Measurements from ENCODE around the gene CMTM6.
"Not testable (repeated sequence)": the region's sequence is repeated elsewhere in the genome, so short reads cannot be mapped to it uniquely, and the experiment has no call there.

CMTM6 gene

DNA sequence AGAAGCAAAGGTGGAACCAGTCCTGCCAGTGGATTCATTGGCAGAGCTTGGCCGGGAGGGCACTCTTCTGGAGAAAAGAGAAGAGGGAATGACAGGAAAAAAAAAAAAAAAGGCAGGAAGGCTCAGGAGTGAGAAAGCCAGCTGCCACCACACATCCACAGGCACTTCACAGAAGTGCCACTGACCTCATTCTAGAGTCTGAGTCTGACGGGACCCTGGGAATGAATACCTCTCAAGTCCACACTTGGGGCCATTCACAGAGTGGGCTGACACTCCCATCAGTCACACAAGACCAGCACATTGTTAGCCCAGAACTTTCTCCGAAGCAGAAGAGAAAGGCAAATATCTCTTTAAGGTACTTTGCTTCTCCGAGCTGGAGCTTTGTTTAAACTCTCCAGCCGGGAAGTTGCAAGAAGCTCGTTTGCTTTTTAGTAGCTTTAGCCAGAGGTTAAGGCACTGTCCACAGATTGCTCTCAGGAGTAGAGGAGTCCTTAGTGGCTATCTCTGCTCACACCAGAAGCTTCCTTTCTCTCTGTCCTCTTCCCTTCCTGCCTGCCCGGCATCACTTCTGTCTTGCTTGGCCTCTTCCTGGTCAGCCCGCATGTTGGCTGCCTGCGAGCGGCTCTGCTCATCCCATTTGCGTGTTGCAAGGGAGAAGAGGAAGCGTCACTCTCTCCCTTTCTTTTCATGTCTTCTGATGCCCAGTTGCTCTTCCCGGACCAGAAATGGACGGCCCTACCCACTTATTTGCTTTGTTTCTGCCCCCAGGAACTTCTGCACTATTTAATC is 53.8 kb downstream of the CMTM6 start:
- no peak for DNase-seq (ENCODE audit: low read depth, low spot score)

DNA sequence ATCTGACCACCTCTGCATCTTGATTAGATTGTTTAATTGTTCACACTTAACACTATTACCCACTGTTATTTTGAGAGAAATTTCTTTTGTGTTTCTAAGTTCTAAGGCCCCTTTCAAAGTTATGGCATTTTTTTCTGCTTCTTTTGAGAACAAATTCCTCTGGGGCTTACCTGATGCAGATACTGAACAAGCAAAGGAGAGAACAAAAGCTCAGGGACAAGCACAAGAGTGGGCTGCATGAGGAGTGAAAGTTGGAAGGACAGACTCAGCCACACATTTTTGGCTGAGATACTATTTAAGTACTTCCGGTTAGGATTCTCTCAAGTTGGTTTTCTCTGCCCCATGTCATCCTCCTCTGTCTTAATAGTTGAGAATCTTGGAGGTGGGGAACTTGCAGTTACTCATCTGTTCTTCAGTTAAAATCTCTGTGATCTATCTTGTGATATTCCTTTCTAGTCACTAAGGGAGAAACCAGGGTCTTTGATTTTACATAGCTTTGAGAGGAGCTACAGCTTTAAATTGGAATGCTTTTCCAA is 54.7 kb downstream of the CMTM6 start:
- DNase-seq (ENCODE audit: low read depth, low spot score): no peak

DNA sequence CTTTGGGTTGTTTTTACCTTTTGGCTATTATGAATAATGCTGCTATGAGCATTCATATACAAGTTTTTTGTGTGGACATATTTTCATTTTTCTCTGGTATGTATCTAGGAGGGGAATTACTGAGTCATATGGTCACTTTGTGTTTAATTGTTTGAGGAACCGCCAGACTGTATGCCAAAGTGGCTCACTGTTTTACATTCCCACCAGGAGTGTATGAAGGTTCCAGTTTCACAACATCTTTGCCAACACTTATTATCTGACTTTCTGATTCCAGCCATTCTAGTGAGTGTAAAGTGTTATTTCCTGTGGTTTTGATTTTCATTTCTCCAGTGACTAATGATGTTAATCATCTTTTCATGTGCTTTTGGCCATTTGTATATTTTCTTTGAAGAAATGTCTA is 59.2 kb downstream of the CMTM6 start:
- DNase-seq (ENCODE audit: low read depth, low spot score): peak; percentile 77

DNA sequence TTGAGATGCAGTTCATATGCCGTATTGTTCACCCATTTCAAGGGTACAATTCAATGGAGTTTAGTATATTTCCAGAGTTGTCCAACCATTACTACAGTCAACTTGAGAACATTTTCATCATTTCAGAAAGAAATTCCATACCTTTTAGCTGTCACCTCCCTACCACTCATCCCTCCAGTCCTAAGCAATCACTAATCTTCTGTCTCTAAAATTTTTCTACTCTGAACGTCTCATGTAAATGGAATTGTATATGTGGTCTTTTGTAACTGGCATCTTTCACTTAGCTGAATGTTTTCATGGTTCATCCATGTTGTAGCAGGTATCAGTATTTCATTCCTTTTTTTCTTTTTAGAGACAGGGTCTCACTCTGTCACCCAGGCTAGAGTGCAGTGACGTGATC is 59.9 kb downstream of the CMTM6 start:
- DNase-seq (ENCODE audit: low read depth, low spot score): no peak

DNA sequence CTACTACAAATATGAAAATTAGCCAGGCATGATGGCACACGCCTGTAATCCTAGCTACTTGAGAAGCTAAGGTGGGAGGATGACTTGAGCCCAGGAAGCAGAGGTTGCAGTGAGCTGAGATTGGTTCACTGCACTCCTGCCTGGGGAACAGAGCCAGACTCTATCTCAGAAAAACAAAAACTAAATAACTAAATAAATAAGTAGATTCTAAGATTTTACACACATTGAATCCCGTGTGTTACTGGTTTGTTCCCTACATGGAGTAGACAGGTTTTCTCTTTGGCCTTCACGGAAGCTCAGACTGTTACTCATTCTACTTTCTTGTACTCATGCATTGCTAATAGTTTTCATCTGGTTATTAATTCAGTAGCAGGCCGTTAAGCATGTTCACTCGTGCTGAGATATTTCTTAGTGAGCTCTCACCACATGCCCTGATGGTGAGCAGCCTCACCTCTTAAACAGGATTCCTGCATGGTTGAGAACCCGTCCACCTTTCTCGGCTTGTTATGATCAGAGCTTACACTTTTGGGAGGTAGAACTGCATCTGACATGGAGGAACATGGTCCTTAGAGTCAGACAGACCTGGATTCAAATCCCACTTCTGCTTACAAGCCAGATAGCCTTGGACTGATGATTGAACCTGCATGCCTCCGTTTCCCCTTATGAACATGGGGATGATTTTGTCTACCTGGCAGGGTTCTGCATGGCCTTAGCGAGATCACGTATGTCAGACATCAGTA is 61.9 kb downstream of the CMTM6 start:
- DNase-seq (ENCODE audit: low read depth, low spot score): peak; percentile 44

DNA sequence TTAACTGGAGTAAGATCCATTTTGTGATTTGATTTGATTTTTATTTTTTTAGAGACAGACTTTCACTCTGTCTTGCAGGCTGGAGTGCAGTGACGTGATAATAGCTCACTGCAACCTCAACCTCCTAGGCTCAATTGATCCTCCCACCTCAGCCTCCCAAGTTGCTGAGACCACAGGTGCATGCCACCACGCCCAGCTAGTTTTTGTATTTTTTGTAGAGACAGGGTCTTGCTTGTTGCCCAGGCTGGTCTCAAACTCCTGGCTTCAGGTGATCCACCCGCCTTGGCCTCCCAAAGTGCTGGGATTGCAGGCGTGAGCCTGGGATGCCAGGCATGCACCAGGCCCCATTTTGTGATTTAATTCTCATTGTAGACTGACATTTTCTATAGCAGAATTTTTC is 63.2 kb downstream of the CMTM6 start:
- not testable (repeated sequence) for DNase-seq (ENCODE audit: low read depth, low spot score)

DNA sequence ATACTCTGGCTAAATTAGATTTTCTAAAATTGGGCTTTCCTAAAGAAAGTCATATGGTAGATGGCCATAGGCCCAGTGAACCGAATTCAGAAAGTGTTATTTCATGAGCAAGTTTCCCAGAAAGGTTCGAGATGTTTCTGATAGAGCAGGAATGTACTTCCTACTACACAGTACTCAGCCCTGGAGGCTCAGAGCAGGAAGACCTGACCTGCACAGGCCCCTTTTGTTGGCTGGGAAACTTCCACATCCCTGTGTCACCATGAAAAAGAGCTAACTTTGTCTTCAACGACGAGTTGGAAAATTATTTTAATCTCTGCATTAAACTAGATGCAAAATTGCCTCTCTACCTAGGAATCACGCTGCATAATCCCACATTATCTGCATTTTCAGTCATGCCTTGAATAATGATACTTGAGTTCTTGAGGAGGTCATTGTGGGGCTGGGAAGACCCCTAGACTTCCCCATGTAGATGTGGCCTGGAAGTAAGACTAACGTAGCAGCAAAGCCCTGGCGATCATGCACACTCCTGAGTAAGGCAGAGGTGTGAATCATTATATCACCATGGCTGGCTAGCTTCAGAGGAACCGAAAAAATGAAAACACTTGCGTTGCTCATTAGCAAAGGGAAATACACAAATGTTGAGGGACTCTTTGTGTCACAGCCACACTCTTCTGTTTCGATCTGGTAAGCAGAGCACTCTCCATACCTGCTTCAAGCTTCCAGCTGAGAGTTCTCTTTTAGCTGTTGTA is 63.9 kb downstream of the CMTM6 start:
- DNase-seq (ENCODE audit: low read depth, low spot score): peak; percentile 15

DNA sequence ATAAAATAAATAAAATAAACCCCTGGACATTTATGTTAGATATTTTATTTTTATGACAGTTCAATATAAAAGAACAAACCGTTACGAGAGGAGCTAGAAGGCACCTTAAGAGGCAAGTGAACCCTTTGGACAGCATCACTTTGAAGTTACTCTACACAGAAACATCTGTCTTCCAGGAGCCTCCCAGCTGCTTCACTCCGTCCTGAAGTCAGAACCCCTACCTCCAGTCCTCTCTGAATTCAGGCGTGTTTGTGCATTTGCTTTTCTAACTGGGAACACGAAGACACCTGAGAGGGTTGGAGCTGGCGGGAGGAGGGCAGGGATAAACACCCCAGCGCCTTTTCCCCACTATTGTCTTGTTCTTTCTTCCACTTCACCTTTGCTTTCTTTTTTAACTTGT is 64.8 kb downstream of the CMTM6 start:
- no peak for DNase-seq (ENCODE audit: low read depth, low spot score)

DNA sequence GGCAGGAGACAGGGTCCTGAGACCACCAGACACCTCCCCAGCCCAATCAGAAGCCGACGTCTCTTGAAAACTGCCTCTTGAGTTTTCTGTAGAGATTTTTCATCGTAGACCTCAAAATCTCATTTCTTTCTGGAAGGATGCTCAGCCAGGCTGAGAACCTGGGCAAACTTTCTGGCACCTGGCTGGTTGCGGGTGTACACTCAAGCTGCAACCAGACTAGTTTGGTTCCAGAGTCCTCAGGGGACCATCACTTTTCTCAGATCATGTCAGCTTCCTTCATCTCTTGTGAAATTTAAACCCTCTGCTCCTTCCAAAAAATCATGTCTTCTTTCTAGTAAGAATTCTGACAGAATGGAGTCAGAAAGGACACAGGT is 65.8 kb downstream of the CMTM6 start:
- no peak for DNase-seq (ENCODE audit: low read depth, low spot score)

DNA sequence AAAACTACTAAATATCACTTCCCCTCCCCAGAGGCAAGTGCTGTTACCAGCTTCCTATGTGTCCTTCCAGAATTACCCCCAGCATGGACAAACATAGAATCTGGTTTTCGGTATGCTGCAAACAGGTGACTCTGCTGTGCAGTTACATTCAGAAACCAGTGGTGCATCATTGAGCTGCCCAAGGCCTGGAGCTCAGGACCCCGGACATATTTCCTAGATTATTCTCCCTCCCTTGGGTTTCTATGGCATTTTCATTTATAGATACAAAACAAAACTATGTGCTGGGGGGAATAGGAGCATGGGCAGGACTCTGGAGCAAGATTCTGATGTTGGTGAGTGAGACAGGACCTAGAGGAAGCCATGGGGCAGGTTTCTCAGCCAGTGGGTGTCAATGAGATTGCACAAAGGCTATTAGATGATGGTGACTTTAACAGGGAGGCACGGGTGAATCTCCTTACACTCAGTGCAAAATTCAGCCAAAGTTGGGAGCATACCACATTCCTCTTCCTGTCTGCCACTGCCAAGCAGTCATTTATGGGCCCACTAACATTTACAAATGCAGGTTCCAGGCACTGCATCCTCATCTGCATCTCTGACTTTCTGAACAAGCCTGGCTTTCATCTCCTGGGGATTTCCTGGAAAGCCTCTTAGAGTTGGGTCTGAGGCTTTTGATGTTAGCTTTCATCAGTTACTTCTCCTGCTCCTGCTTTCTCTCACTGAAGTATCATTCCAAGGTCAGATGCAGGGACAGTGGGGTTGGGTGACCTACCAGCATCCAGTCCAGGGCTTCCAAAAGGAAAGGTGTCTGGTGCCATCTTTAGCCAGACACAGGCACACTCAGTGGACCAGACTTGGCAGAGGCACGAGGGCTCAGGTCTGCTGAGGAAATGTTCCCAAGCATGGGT is 66.5 kb downstream of the CMTM6 start:
- no peak for DNase-seq (ENCODE audit: low read depth, low spot score)

DNA sequence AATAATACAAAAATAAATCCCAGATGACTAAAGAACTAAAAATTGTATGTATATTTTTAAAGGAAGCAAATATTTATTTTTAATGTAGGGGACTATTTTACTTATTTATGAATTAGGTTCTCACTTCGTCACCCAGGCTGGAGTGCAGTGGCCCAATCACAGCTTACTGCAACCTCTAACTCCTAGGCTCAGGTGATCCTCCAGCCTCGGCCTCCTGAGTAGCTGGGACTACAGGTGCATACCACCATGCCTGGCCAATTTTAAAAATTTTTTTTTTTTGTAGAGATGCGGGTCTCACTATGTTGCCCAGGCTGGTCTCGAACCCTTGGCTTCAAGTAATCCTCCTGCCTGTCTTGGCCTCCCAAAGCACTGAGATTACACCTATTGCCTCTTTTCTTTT is 68.4 kb downstream of the CMTM6 start:
- DNase-seq (ENCODE audit: low read depth, low spot score): no peak

DNA sequence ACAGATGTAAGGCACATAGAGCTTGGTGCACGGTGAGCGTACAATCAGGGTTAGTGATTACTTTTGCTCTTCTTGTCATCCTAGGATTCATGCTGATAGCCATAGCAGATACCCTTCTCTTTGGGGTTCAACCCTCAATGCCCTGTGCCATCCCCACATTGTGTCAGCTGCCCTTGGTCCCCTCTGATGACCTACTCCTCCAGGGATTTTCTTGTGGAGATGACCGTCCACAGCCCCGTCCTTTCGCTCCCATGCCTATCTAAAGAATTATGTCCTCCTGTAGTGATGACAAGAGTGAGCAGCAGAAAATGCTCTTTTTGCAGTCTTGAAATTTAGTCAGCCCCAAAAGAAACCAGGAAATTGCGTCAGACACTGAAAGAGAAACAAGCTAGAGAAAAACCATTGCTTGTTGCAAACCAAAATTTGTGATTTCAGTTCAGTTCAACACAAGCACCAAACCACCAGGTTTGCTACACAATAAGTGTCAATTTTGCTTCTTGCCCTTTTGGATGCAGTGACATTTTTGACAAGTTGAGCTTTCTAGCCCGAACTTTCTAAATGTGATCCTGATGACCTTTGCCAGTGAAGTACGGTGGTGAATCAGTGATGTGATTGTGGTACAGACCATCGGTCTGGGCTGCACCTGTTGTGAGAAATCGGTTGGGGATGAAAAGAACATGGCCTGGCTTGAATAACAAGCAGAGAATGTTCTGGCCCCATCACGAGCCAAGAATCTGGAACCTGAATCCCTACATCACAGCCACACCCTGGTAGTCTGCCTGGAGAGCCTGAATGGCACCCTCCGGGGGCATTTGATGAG is 69.7 kb downstream of the CMTM6 start:
- DNase-seq (ENCODE audit: low read depth, low spot score): no peak

DNA sequence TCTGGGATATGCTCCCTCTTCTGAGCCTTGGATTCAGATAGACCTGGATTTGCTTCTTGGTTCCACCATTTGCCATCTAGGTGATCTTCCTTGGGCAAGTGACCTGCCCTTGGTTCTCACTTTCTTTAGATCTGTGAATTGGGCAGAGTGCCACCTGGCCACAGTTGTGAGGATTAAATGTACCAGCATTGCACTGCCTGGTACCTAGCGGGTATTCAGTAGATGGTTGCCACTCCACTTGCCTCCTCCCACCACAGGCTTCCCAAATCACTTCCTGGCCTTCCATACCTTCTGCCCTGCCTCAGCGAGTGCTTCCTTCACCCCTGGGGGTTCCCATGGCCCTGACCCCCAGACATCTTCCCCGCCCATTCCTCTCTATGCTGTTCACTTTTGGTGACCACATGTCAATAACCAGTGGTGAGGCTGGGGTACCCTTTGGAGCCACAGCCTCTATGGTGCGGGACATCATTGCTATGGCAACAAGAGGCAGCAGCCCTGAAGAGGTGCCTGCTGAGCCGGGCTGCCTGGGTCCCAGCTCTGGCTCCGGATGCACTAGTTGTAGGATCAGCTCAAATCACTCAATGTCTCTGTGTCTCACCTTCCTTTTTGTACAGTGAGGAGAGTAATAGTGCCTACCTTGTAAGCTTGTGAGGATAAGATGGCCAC is 70.5 kb downstream of the CMTM6 start:
- DNase-seq (ENCODE audit: low read depth, low spot score): no peak

DNA sequence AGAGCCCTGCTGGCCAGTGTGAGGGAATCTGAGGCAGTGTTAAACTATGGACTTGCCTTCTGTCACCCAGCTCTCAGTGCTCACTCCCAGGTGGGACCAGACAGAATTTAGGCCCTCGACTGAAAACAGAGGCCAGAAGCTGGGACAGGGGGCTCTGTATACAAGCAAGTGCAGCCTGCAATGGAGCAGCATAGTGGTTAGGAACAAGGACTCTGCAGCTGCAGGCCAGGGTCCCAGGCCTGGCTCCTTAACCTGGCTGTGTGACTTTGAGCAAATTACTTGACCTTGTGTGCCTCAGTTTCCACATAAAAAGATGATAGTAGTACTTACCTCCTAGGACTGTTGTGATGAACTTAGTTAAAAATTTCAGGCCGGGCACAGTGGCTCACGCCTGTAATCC is 71.2 kb downstream of the CMTM6 start:
- DNase-seq (ENCODE audit: low read depth, low spot score): no peak

Data from astrocyte of the hippocampus (primary cell).